Colonic mucosa (tissue), 4 donors: Measurements from ENCODE around the gene FXYD4. TPM values are rescaled to one million over a fixed set of nuclear protein-coding genes. Genes with fewer than 3 reads are reported as not detected.
"Not testable (repeated sequence)": the region's sequence is repeated elsewhere in the genome, so short reads cannot be mapped to it uniquely, and the experiment has no call there.

Source experiments
- DNase-seq: peaks from one replicate; pipeline ENCODE4 v3.0.0-alpha.2; 2020
- H3K27ac ChIP-seq: fragments of 200-600 bp; one replicate; pipeline ENCODE4 v1.8.0; 2021
- H3K27me3 ChIP-seq: fragments of 200-600 bp; one replicate; pipeline ENCODE4 v1.8.0; 2021
- H3K36me3 ChIP-seq: fragments of 200-600 bp; one replicate; pipeline ENCODE4 v1.8.0; 2021
- H3K4me1 ChIP-seq: fragments of 200-600 bp; one replicate; pipeline ENCODE4 v1.8.0; 2021; ENCODE audit warnings: mild to moderate bottlenecking
- H3K4me3 ChIP-seq: fragments of 200-600 bp; one replicate; pipeline ENCODE4 v1.8.0; 2021
- H3K9ac ChIP-seq, 2 donors: one replicate each; pipeline ENCODE4 v1.7.0; 2013; ENCODE audit warnings: control low read depth in 2 of 2, low read depth in 2 of 2, low read length in 2 of 2
- H3K9me3 ChIP-seq: fragments of 200-600 bp; one replicate; pipeline ENCODE4 v1.8.0; 2021
- CTCF ChIP-seq: fragments of 200-600 bp; IDR thresholded peaks from one replicate; pipeline ENCODE4 v1.8.0; 2022; ENCODE audit warnings: antibody characterized with exemption, mild to moderate bottlenecking
- intact Hi-C: fragments of 100-400 bp; cut with DNase I; formaldehyde crosslinking; loops from one replicate; pipeline ENCODE4 v1.14.1; 2022
- total RNA-seq, 2 donors: library from RNA; stranded (reverse); fragmentation: NEBNext Ultra II Directional in 1 of 2; extraction: Animal tissue kit (Norgen Biotek cat#: 25700) in 1 of 2; gene quantifications; one replicate each; pipeline ENCODE4 v1.2.1, GENCODE V29; 2021
- donor health status: healthy.
- donor health status: DM: no; HTN: no; CAD: no.
- donor health status: DM: no; HTN: no; CAD: no.

FXYD4 gene
- total RNA-seq, 2 donors from 2014 or later = 0.98 TPM; not detected in 1

- H3K27me3 ChIP-seq = peaks cover 2% of the 10 kb centered on the region
- TF ChIP-seq CTCF = no peak
- no peak for DNase-seq
- no peaks in the 10 kb centered on the region for H3K4me1 ChIP-seq
- no peak overlapping the region for H3K4me3 ChIP-seq
- intact Hi-C loops = no loop called here
- no peaks in the 10 kb centered on the region for H3K9me3 ChIP-seq
- no peak overlapping the region for H3K27ac ChIP-seq
- no peaks in the 10 kb centered on the region for H3K36me3 ChIP-seq
- no peak overlapping the region for H3K9ac ChIP-seq
Observed at GRCh38 chr10:43327171-43327570, 44.3 kb upstream of the FXYD4 start.

GRCh38 chr10:43327986-43328385 lies 43.5 kb upstream of the FXYD4 start:
- H3K4me1 ChIP-seq = no peaks in the 10 kb centered on the region
- H3K36me3 ChIP-seq = no peaks in the 10 kb centered on the region
- no peak overlapping the region for H3K27ac ChIP-seq
- H3K9me3 ChIP-seq = no peaks in the 10 kb centered on the region
- no peaks in the 10 kb centered on the region for H3K27me3 ChIP-seq
- H3K4me3 ChIP-seq = no peak overlapping the region
- H3K9ac ChIP-seq = no peak overlapping the region
- no peak for TF ChIP-seq CTCF
- intact Hi-C loops = no loop called here
- no peak for DNase-seq

- H3K4me3 ChIP-seq, intact Hi-C loops, H3K27ac ChIP-seq, H3K4me1 ChIP-seq, DNase-seq, H3K27me3 ChIP-seq, H3K9me3 ChIP-seq, H3K9ac ChIP-seq, H3K36me3 ChIP-seq: not testable (repeated sequence)
Observed at GRCh38 chr10:43328810-43329209, 42.6 kb upstream of the FXYD4 start.

GRCh38 chr10:43329246-43329885 lies 42.1 kb upstream of the FXYD4 start:
- intact Hi-C loops, H3K9ac ChIP-seq, H3K4me1 ChIP-seq, DNase-seq, H3K27me3 ChIP-seq, H3K9me3 ChIP-seq, H3K4me3 ChIP-seq, H3K27ac ChIP-seq, H3K36me3 ChIP-seq: not testable (repeated sequence)

- DNase-seq, intact Hi-C loops, H3K4me1 ChIP-seq, H3K9me3 ChIP-seq, H3K9ac ChIP-seq, H3K27ac ChIP-seq, H3K4me3 ChIP-seq, H3K36me3 ChIP-seq, H3K27me3 ChIP-seq: not testable (repeated sequence)
Observed at GRCh38 chr10:43330049-43330823, 41.2 kb upstream of the FXYD4 start.

GRCh38 chr10:43330824-43331127 lies 40.7 kb upstream of the FXYD4 start:
- H3K9ac ChIP-seq, H3K9me3 ChIP-seq, DNase-seq, H3K4me3 ChIP-seq, H3K36me3 ChIP-seq, H3K4me1 ChIP-seq, H3K27ac ChIP-seq, intact Hi-C loops, H3K27me3 ChIP-seq: not testable (repeated sequence)

GRCh38 chr10:43333653-43334052 lies 37.8 kb upstream of the FXYD4 start:
- Histone ChIP-seq H3K27ac (no peak overlapping the region), H3K27me3 (no peaks in the 10 kb centered on the region), H3K4me3 (no peak overlapping the region), H3K9ac (no peak overlapping the region), H3K36me3 (no peaks in the 10 kb centered on the region), H3K4me1 (no peaks in the 10 kb centered on the region), H3K9me3 (no peaks in the 10 kb centered on the region)
- no peak for TF ChIP-seq CTCF
- intact Hi-C loops = no loop called here
- no peak for DNase-seq
